HEK293T (cell line): ENCODE results near the gene PRICKLE3.

Experiments used
- ARNT ChIP-seq: fragments of 450-650 bp; IDR thresholded peaks from 2 replicates; pipeline ENCODE4 v1.6.1; 2017; ENCODE audit warnings: mild to moderate bottlenecking
- BHLHE40 ChIP-seq: fragments of 450-650 bp; IDR thresholded peaks from 2 replicates; pipeline ENCODE4 v1.6.1; 2016; ENCODE audit warnings: mild to moderate bottlenecking, moderate library complexity, borderline replicate concordance
- ELF4 ChIP-seq: fragments of 450-650 bp; IDR thresholded peaks from 2 replicates; pipeline ENCODE4 v1.6.1; 2017; ENCODE audit warnings: antibody characterized with exemption
- FOXA1 ChIP-seq: fragments of 450-650 bp; IDR thresholded peaks from 2 replicates; pipeline ENCODE4 v1.6.1; 2016; ENCODE audit warnings: mild to moderate bottlenecking
- FOXK2 ChIP-seq: fragments of 450-650 bp; IDR thresholded peaks from 2 replicates; pipeline ENCODE4 v1.6.1; 2016; ENCODE audit warnings: mild to moderate bottlenecking
- FOXM1 ChIP-seq: fragments of 450-650 bp; IDR thresholded peaks from 2 replicates; pipeline ENCODE4 v1.6.1; 2017; ENCODE audit warnings: mild to moderate bottlenecking, borderline replicate concordance
- HDGF ChIP-seq: fragments of 450-650 bp; IDR thresholded peaks from 2 replicates; pipeline ENCODE4 v1.6.1; 2017; ENCODE audit warnings: antibody characterized with exemption, borderline replicate concordance
- L3MBTL2 ChIP-seq: fragments of 450-650 bp; conservative IDR thresholded peaks from 2 replicates; pipeline ENCODE4 v1.6.1; 2016; ENCODE audit warnings: mild to moderate bottlenecking
- LEF1 ChIP-seq: fragments of 450-650 bp; IDR thresholded peaks from 2 replicates; pipeline ENCODE4 v1.6.1; 2017; ENCODE audit warnings: mild to moderate bottlenecking, borderline replicate concordance
- NFRKB ChIP-seq: fragments of 450-650 bp; IDR thresholded peaks from 2 replicates; pipeline ENCODE4 v1.6.1; 2016; ENCODE audit warnings: mild to moderate bottlenecking, moderate library complexity
- SP1 ChIP-seq: fragments of 450-650 bp; IDR thresholded peaks from 2 replicates; pipeline ENCODE4 v1.6.1; 2017
- TARDBP ChIP-seq: fragments of 450-650 bp; IDR thresholded peaks from 2 replicates; pipeline ENCODE4 v1.6.1; 2016
- ZNF384 ChIP-seq: fragments of 450-650 bp; IDR thresholded peaks from 2 replicates; pipeline ENCODE4 v1.6.1; 2016

DNA sequence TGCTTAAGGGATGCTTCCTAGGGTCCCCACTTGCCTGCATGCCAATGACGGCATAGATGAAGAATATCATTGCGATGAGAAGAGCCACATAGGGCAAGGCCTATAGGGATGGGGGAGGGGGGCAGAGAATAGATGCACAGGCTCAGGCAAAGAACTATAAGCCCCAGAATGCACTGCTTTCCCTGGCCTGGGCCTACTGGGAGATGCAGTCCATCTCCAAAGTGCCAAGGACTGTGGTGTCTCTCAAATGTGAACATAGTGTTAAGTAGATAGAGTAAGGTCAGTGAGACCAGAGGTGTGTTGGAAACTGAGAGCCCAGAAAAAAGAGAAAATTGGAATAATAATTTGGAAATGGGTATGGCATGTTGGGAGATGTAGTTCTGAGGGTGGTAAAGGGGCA is 26.0 kb upstream of the PRICKLE3 start:
- TF ChIP-seq SP1 (no peak), BHLHE40 (no peak), NFRKB (no peak), ARNT (no peak), TARDBP (no peak), FOXA1 (no peak), FOXM1 (no peak), FOXK2 (no peak), LEF1 (no peak), ZNF384 (no peak), ELF4 (no peak), HDGF (no peak), L3MBTL2 (no peak)
